Ovary (tissue), 3 donors: ENCODE measurements around the gene OGFOD2.

Experiments used
- CTCF ChIP-seq, 3 donors: fragments of 450-650 bp in 2 of 3; fragments of 200-600 bp in 1 of 3; IDR thresholded peaks; one replicate each; pipeline versions ENCODE4 v1.5.1 to v1.8.0; 2016 to 2022; ENCODE audit warnings: antibody characterized with exemption in 3 of 3, mild to moderate bottlenecking in 1 of 3
- POLR2A ChIP-seq: fragments of 450-650 bp; IDR thresholded peaks from one replicate; pipeline ENCODE4 v1.6.1; 2017; ENCODE audit warnings: antibody characterized with exemption, mild to moderate bottlenecking, moderate library complexity
- donor health status: DM: no; HTN: no; CAD: no.

- TF ChIP-seq POLR2A (no peak), CTCF (IDR thresholded peaks at IDR 0.05) (no peak)
Measured at GRCh38 chr12:122965851-122966742, 8.9 kb upstream of the OGFOD2 start, which contains the start of gene ABCB9.
